HepG2 (cell line): ENCODE data around the gene OPRD1. TPM values are rescaled to one million over a fixed set of nuclear protein-coding genes. Genes with fewer than 3 reads are reported as not detected.

Source experiments
- AGO2 ChIP-seq: fragments of 200-400 bp; formaldehyde crosslinking; optimal IDR thresholded peaks from 2 replicates; pipeline ENCODE3; 2017; ENCODE audit warnings: mild to moderate bottlenecking, low read depth, low read length, moderate library complexity
- AHR ChIP-seq: IDR thresholded peaks from 2 replicates; pipeline ENCODE4 v1.6.1; 2018; ENCODE audit warnings: missing genetic modification reagents, missing compliant biosample characterization
- ELF4 ChIP-seq: sonication (generic); formaldehyde crosslinking; IDR thresholded peaks from 2 replicates; pipeline ENCODE4 v1.5.0; 2020; ENCODE audit warnings: missing genetic modification reagents, mild to moderate bottlenecking, moderate library complexity, borderline replicate concordance
- GATAD2A ChIP-seq: IDR thresholded peaks from 2 replicates; pipeline ENCODE4 v1.6.1; 2016
- HNF4A ChIP-seq: sonication (generic); formaldehyde crosslinking; IDR thresholded peaks from 2 replicates; pipeline ENCODE4 v1.4.0; 2020; ENCODE audit warnings: missing genetic modification reagents
- NKX3-1 ChIP-seq: sonication (generic); formaldehyde crosslinking; IDR thresholded peaks from 2 replicates; pipeline ENCODE4 v1.5.0; 2020; ENCODE audit warnings: missing genetic modification reagents
- NPAS2 ChIP-seq: sonication (generic); formaldehyde crosslinking; IDR thresholded peaks from 2 replicates; pipeline ENCODE4 v1.8.0; 2022; ENCODE audit warnings: mild to moderate bottlenecking, missing genetic modification reagents, borderline replicate concordance
- PHB2 ChIP-seq: fragments of 450-650 bp; IDR thresholded peaks from 2 replicates; pipeline ENCODE4 v1.6.1; 2018; ENCODE audit not compliant: partially characterized antibody
- SATB2 ChIP-seq: sonication (generic); formaldehyde crosslinking; IDR thresholded peaks from 2 replicates; pipeline ENCODE4 v1.5.0; 2020; ENCODE audit warnings: missing genetic modification reagents
- SNAPC2 ChIP-seq: sonication (generic); formaldehyde crosslinking; IDR thresholded peaks from 2 replicates; pipeline ENCODE4 v1.8.1; 2022; ENCODE audit warnings: mild to moderate bottlenecking, missing genetic modification reagents
- TAF15 ChIP-seq: fragments of 200-400 bp; formaldehyde crosslinking; IDR thresholded peaks from one replicate; pipeline ENCODE4 v1.6.1; 2018; ENCODE audit warnings: mild to moderate bottlenecking, low read depth, low read length; ENCODE audit not compliant: poor library complexity, severe bottlenecking
- TCF12 ChIP-seq, 2 experiments: fragments of 450-650 bp in 1 of 2; sonication (generic) in 1 of 2; formaldehyde crosslinking in 1 of 2; IDR thresholded peaks; 2 replicates each; pipeline versions ENCODE4 v1.6.1 to v1.8.0; 2017 to 2022; ENCODE audit warnings: antibody characterized with exemption in 1 of 2, mild to moderate bottlenecking in 1 of 2, missing genetic modification reagents in 1 of 2, moderate library complexity in 1 of 2
- TMF1 ChIP-seq: sonication (generic); formaldehyde crosslinking; IDR thresholded peaks from 2 replicates; pipeline ENCODE4 v1.8.1; 2022; ENCODE audit warnings: low read depth, missing genetic modification reagents
- ZNF30 ChIP-seq: sonication (generic); formaldehyde crosslinking; IDR thresholded peaks from 2 replicates; pipeline ENCODE4 v1.5.0; 2020; ENCODE audit warnings: mild to moderate bottlenecking, missing genetic modification reagents
- ZNF430 ChIP-seq: sonication (generic); formaldehyde crosslinking; IDR thresholded peaks from 2 replicates; pipeline ENCODE4 v1.9.0; 2021; ENCODE audit warnings: mild to moderate bottlenecking, missing genetic modification reagents
- ZNF546 ChIP-seq: sonication (generic); formaldehyde crosslinking; conservative IDR thresholded peaks from 2 replicates; pipeline ENCODE4 v1.8.1; 2023; ENCODE audit warnings: mild to moderate bottlenecking, missing genetic modification reagents
- polyA plus RNA-seq, 8 experiments: library from polyadenylated mRNA; depleted of rRNA in 3 of 8; stranded (reverse) in 7 of 8; unstranded in 1 of 8; fragments of >200 nt; fragmentation: Illumina TruSeq in 4 of 8; extraction: Trizol in 4 of 8; gene quantifications; 2 replicates each; pipeline versions ENCODE4 v1.2.1 to v1.2.3, GENCODE V29; 2011 to 2016; ENCODE audit warnings: low read depth in 4 of 8, missing spikeins in 1 of 8, mixed read lengths in 1 of 8; ENCODE audit not compliant: insufficient read depth in 1 of 8
- total RNA-seq, 5 experiments: library from RNA; depleted of rRNA; stranded (reverse); fragments of >200 nt; fragmentation: Illumina TruSeq; extraction: Trizol; gene quantifications; 2 replicates each; pipeline ENCODE4 v1.2.3, GENCODE V29; 2016; ENCODE audit warnings: low read depth in 1 of 5
- TF ChIP-seq, protein P1 (sequence below): sonication (generic); formaldehyde crosslinking; IDR thresholded peaks from 2 replicates; pipeline ENCODE4 v1.4.0; 2020; ENCODE audit warnings: missing genetic modification reagents, borderline replicate concordance
- TF ChIP-seq, protein P2 (sequence below): IDR thresholded peaks from 2 replicates; pipeline ENCODE4 v1.6.1; 2012; ENCODE audit warnings: low read length, improper control_type of control experiment
- TF ChIP-seq, protein P3 (sequence below): IDR thresholded peaks from 2 replicates; pipeline ENCODE4 v1.6.1; 2016; ENCODE audit warnings: missing biosample characterization, missing genetic modification reagents, low read depth
- TF ChIP-seq, protein P4 (sequence below): IDR thresholded peaks from 2 replicates; pipeline ENCODE4 v1.6.1; 2016; ENCODE audit warnings: mild to moderate bottlenecking, missing biosample characterization, missing genetic modification reagents

OPRD1 gene
- total and polyA plus RNA-seq, 2 of the 13 experiments (the other 11 are each of a cell fraction or from before 2014, with no cell fraction given) = 0.02 to 0.03 TPM

DNA sequence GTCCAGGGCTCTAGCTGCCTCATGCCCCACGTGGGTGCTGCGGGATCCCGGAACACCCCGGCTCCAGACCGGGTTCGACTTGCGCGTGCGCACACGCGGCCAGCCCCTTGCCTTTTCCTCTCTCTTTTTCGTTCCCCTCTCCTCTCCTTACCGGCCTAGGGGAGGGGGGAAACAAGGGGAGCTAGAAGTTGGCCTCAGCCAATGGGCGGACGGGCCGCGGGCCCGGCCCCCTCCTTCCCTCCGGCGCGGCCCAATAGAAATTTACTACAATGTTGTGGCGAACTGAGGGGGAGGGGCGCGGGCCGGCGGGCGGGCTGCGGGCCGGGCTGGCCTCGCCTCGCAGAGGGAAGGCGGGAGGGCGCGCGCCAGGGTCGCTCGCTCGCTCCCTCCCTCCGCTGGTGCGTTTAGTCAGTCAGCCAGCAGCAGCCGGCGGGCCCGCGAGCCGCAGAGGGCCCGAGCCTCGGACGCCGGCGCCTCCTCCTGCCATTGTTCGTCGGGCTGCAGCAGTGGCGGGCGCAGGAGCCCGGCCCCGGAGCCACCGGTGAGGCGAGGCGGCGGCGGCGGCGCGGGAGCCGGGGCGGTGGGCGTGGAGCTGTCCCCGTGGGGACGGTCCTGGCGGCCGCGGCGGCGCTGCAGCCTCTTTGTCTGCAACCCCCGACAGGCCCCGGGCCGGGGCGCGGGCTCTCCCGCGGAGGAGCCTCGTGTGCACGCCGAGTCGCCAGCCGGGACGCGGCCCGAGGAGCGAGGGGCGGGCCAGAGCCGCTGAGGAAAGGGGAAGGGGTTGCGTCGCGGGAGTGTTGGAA, 102.5 kb downstream of the OPRD1 start, which contains the start of gene EPB41 (continued):
- TF ChIP-seq TMF1 (CRISPR knock-in tag) = peak; percentile 93; the same call in 1 of the 2 replicates
- 0 out of 2 replicates have a peak, but pooled peaks have one; percentile 38 for TF ChIP-seq GATAD2A (CRISPR knock-in tag)
- peak; percentile 62 for TF ChIP-seq AGO2
- TF ChIP-seq, protein P1, sequence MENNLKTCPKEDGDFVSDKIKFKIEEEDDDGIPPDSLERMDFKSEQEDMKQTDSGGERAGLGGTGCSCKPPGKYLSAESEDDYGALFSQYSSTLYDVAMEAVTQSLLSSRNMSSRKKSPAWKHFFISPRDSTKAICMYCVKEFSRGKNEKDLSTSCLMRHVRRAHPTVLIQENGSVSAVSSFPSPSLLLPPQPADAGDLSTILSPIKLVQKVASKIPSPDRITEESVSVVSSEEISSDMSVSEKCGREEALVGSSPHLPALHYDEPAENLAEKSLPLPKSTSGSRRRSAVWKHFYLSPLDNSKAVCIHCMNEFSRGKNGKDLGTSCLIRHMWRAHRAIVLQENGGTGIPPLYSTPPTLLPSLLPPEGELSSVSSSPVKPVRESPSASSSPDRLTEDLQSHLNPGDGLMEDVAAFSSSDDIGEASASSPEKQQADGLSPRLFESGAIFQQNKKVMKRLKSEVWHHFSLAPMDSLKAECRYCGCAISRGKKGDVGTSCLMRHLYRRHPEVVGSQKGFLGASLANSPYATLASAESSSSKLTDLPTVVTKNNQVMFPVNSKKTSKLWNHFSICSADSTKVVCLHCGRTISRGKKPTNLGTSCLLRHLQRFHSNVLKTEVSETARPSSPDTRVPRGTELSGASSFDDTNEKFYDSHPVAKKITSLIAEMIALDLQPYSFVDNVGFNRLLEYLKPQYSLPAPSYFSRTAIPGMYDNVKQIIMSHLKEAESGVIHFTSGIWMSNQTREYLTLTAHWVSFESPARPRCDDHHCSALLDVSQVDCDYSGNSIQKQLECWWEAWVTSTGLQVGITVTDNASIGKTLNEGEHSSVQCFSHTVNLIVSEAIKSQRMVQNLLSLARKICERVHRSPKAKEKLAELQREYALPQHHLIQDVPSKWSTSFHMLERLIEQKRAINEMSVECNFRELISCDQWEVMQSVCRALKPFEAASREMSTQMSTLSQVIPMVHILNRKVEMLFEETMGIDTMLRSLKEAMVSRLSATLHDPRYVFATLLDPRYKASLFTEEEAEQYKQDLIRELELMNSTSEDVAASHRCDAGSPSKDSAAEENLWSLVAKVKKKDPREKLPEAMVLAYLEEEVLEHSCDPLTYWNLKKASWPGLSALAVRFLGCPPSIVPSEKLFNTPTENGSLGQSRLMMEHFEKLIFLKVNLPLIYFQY = peak; percentile 82
- no peak for TF ChIP-seq ELF4
- TF ChIP-seq PHB2 = no peak
- 0 out of 2 replicates have a peak, but pooled peaks have one; percentile 42 for TF ChIP-seq AHR (CRISPR knock-in tag)
- TF ChIP-seq ZNF430 = no peak
- no peak for TF ChIP-seq ZNF30 (CRISPR knock-in tag)
- peak; percentile 23 for TF ChIP-seq TAF15
- no peak for TF ChIP-seq HNF4A (CRISPR knock-in tag)
- TF ChIP-seq, protein P2, sequence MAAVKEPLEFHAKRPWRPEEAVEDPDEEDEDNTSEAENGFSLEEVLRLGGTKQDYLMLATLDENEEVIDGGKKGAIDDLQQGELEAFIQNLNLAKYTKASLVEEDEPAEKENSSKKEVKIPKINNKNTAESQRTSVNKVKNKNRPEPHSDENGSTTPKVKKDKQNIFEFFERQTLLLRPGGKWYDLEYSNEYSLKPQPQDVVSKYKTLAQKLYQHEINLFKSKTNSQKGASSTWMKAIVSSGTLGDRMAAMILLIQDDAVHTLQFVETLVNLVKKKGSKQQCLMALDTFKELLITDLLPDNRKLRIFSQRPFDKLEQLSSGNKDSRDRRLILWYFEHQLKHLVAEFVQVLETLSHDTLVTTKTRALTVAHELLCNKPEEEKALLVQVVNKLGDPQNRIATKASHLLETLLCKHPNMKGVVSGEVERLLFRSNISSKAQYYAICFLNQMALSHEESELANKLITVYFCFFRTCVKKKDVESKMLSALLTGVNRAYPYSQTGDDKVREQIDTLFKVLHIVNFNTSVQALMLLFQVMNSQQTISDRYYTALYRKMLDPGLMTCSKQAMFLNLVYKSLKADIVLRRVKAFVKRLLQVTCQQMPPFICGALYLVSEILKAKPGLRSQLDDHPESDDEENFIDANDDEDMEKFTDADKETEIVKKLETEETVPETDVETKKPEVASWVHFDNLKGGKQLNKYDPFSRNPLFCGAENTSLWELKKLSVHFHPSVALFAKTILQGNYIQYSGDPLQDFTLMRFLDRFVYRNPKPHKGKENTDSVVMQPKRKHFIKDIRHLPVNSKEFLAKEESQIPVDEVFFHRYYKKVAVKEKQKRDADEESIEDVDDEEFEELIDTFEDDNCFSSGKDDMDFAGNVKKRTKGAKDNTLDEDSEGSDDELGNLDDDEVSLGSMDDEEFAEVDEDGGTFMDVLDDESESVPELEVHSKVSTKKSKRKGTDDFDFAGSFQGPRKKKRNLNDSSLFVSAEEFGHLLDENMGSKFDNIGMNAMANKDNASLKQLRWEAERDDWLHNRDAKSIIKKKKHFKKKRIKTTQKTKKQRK = no peak
- TF ChIP-seq TCF12 (IDR thresholded peaks at IDR 0.05) = no peak
- peak; percentile 63; the same call in 1 of the 2 replicates for TF ChIP-seq TCF12 (CRISPR knock-in tag; IDR thresholded peaks at IDR 0.05)
- TF ChIP-seq, protein P3, sequence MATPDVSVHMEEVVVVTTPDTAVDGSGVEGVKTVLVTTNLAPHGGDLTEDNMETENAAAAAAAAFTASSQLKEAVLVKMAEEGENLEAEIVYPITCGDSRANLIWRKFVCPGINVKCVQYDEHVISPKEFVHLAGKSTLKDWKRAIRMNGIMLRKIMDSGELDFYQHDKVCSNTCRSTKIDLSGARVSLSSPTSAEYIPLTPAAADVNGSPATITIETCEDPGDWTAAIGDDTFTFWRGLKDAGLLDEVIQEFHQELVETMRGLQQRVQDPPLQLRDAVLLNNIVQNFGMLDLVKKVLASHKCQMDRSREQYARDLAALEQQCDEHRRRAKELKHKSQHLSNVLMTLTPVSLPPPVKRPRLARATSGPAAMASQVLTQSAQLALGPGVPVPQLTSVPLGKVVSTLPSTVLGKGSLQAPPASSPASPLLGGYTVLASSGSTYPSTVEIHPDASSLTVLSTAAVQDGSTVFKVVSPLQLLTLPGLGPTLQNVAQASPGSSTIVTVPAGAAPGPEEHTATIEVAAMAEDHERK (CRISPR knock-in tag) = no peak
- no peak for TF ChIP-seq ZNF546 (CRISPR knock-in tag)
- TF ChIP-seq, protein P4, sequence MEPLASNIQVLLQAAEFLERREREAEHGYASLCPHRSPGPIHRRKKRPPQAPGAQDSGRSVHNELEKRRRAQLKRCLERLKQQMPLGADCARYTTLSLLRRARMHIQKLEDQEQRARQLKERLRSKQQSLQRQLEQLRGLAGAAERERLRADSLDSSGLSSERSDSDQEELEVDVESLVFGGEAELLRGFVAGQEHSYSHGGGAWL = peak; percentile 74; the same call in 1 of the 2 replicates
- TF ChIP-seq NKX3-1 (CRISPR knock-in tag) = peak; percentile 58; the same call in 1 of the 2 replicates
- no peak for TF ChIP-seq SATB2 (CRISPR knock-in tag)
- no peak for TF ChIP-seq NPAS2 (CRISPR knock-in tag)
- TF ChIP-seq SNAPC2 (CRISPR knock-in tag) = no peak
